HAP-1 (cell line): ENCODE measurements around the gene ERP27.

Experiments used
- DNase-seq, 2 experiments: peaks; one replicate each; pipeline ENCODE4 v3.0.0-alpha.2; 2016 to 2020; ENCODE audit warnings: low spot score in 2 of 2
- H3K27me3 ChIP-seq: fragments of 250-450 bp; sonication (Bioruptor Pico); 2 replicates; pipeline ENCODE4 v1.5.1; 2020; ENCODE audit warnings: low read depth, mild to moderate bottlenecking, moderate library complexity
- H3K36me3 ChIP-seq: fragments of 250-450 bp; sonication (Bioruptor Pico); replicated peaks from 2 replicates; pipeline ENCODE4 v1.5.1; 2020; ENCODE audit warnings: mild to moderate bottlenecking
- H3K4me1 ChIP-seq: fragments of 250-450 bp; sonication (Bioruptor Pico); 2 replicates; pipeline ENCODE4 v1.5.1; 2020; ENCODE audit warnings: mild to moderate bottlenecking
- H3K4me3 ChIP-seq: fragments of 250-450 bp; sonication (Bioruptor Pico); 2 replicates; pipeline ENCODE4 v1.5.1; 2020; ENCODE audit warnings: mild to moderate bottlenecking, moderate library complexity
- H3K9me3 ChIP-seq: fragments of 250-450 bp; sonication (Bioruptor Pico); 2 replicates; pipeline ENCODE4 v1.5.1; 2020; ENCODE audit warnings: mild to moderate bottlenecking, moderate library complexity
- in situ Hi-C: fragments of 300-500 bp; cut with MboI; formaldehyde crosslinking; loops from 3 replicates; pipeline ENCODE4 v1.14.3; 2020; ENCODE audit warnings: low sequenced_read_pairs, inconsistent platforms, mixed read lengths

Gene ERP27

GRCh38 chr12:14956905-14957304, 18.6 kb upstream of the ERP27 start:
- DNase-seq, result no peak
- Histone ChIP-seq H3K36me3 (no peaks in the 10 kb centered on the region), H3K4me3 (no peak overlapping the region), H3K4me1 (no peaks in the 10 kb centered on the region), H3K9me3 (no peaks in the 10 kb centered on the region), H3K27me3 (peaks cover 18% of the 10 kb centered on the region)
- in situ Hi-C loops, result no loop called here

GRCh38 chr12:14956024-14956891, 17.9 kb upstream of the ERP27 start:
- Histone ChIP-seq H3K4me3 (no peak overlapping the region), H3K27me3 (peaks cover 12% of the 10 kb centered on the region), H3K36me3 (no peaks in the 10 kb centered on the region), H3K9me3 (no peaks in the 10 kb centered on the region), H3K4me1 (no peaks in the 10 kb centered on the region)
- no peak for DNase-seq
- in situ Hi-C loops, result no loop called here

GRCh38 chr12:14954269-14954668, 15.9 kb upstream of the ERP27 start:
- H3K4me1 ChIP-seq, result no peaks in the 10 kb centered on the region
- no peaks in the 10 kb centered on the region for H3K9me3 ChIP-seq
- no peak overlapping the region for H3K4me3 ChIP-seq
- DNase-seq, result no peak
- H3K27me3 ChIP-seq, result peaks cover 6% of the 10 kb centered on the region; the same call in 1 of the 2 replicates
- in situ Hi-C loops, result no loop called here
- H3K36me3 ChIP-seq, result no peaks in the 10 kb centered on the region

- no peak overlapping the region for H3K4me3 ChIP-seq
- in situ Hi-C loops, result no loop called here
Observed at GRCh38 chr12:14953752-14954151, 15.4 kb upstream of the ERP27 start.

GRCh38 chr12:14952299-14952921, 14.1 kb upstream of the ERP27 start:
- no peak for DNase-seq
- in situ Hi-C loops, result no loop called here
- no peaks in the 10 kb centered on the region for H3K36me3 ChIP-seq
- no peaks in the 10 kb centered on the region for H3K9me3 ChIP-seq
- H3K4me1 ChIP-seq, result no peaks in the 10 kb centered on the region
- H3K27me3 ChIP-seq, result no peaks in the 10 kb centered on the region
- H3K4me3 ChIP-seq, result no peak overlapping the region

More at GRCh38 chr12:14953752-14954151, 15.4 kb upstream of the ERP27 start:
- no peak for DNase-seq
- Histone ChIP-seq H3K4me1 (no peaks in the 10 kb centered on the region), H3K27me3 (peaks cover 6% of the 10 kb centered on the region; the same call in 1 of the 2 replicates), H3K36me3 (no peaks in the 10 kb centered on the region), H3K9me3 (no peaks in the 10 kb centered on the region)

GRCh38 chr12:14951851-14952250, 13.5 kb upstream of the ERP27 start:
- Histone ChIP-seq H3K27me3 (no peaks in the 10 kb centered on the region), H3K4me3 (no peak overlapping the region), H3K36me3 (no peaks in the 10 kb centered on the region), H3K4me1 (no peaks in the 10 kb centered on the region), H3K9me3 (no peaks in the 10 kb centered on the region)
- no peak for DNase-seq
- in situ Hi-C loops, result no loop called here

- no peak overlapping the region for H3K4me3 ChIP-seq
- in situ Hi-C loops, result no loop called here
- no peaks in the 10 kb centered on the region for H3K4me1 ChIP-seq
- no peaks in the 10 kb centered on the region for H3K9me3 ChIP-seq
- no peaks in the 10 kb centered on the region for H3K27me3 ChIP-seq
- no peak for DNase-seq
- no peaks in the 10 kb centered on the region for H3K36me3 ChIP-seq
Observed at GRCh38 chr12:14950982-14951746, 12.8 kb upstream of the ERP27 start.

GRCh38 chr12:14950421-14950820, 12.1 kb upstream of the ERP27 start:
- Histone ChIP-seq H3K4me3 (no peak overlapping the region), H3K27me3 (no peaks in the 10 kb centered on the region), H3K4me1 (no peaks in the 10 kb centered on the region), H3K36me3 (no peaks in the 10 kb centered on the region), H3K9me3 (no peaks in the 10 kb centered on the region)
- in situ Hi-C loops, result no loop called here
- DNase-seq, result no peak

- DNase-seq, result no peak
- Histone ChIP-seq H3K4me1 (no peaks in the 10 kb centered on the region), H3K4me3 (no peak overlapping the region), H3K36me3 (no peaks in the 10 kb centered on the region), H3K27me3 (no peaks in the 10 kb centered on the region), H3K9me3 (no peaks in the 10 kb centered on the region)
- in situ Hi-C loops, result no loop called here
Observed at GRCh38 chr12:14949631-14950030, 11.3 kb upstream of the ERP27 start.

GRCh38 chr12:14948672-14949071, 10.3 kb upstream of the ERP27 start:
- DNase-seq, result no peak
- no peaks in the 10 kb centered on the region for H3K36me3 ChIP-seq

GRCh38 chr12:14946861-14947260, 8.5 kb upstream of the ERP27 start:
- no peak for DNase-seq

More at GRCh38 chr12:14948672-14949071, 10.3 kb upstream of the ERP27 start:
- H3K27me3 ChIP-seq, result no peaks in the 10 kb centered on the region
- no peaks in the 10 kb centered on the region for H3K9me3 ChIP-seq
- H3K4me3 ChIP-seq, result no peak overlapping the region
- in situ Hi-C loops, result no loop called here
- H3K4me1 ChIP-seq, result no peaks in the 10 kb centered on the region

GRCh38 chr12:14946162-14946561, 7.8 kb upstream of the ERP27 start:
- Histone ChIP-seq H3K9me3 (no peaks in the 10 kb centered on the region), H3K4me1 (no peaks in the 10 kb centered on the region), H3K36me3 (no peaks in the 10 kb centered on the region), H3K27me3 (no peaks in the 10 kb centered on the region), H3K4me3 (no peak overlapping the region)
- DNase-seq, result no peak
- in situ Hi-C loops, result no loop called here

More at GRCh38 chr12:14946861-14947260, 8.5 kb upstream of the ERP27 start:
- in situ Hi-C loops, result no loop called here
- Histone ChIP-seq H3K9me3 (no peaks in the 10 kb centered on the region), H3K4me3 (no peak overlapping the region), H3K27me3 (no peaks in the 10 kb centered on the region), H3K4me1 (no peaks in the 10 kb centered on the region), H3K36me3 (no peaks in the 10 kb centered on the region)

- no peak for DNase-seq
- Histone ChIP-seq H3K36me3 (no peaks in the 10 kb centered on the region), H3K4me3 (no peak overlapping the region), H3K9me3 (no peaks in the 10 kb centered on the region), H3K27me3 (no peaks in the 10 kb centered on the region), H3K4me1 (no peaks in the 10 kb centered on the region)
- in situ Hi-C loops, result no loop called here
Observed at GRCh38 chr12:14942196-14942931, 4.0 kb upstream of the ERP27 start.
